ENCODE measurements around the gene TSEN54. TPM values are rescaled to one million over a fixed set of nuclear protein-coding genes. Genes with fewer than 3 reads are reported as not detected.

TSEN54 gene
- total RNA-seq, 1 experiment from 2014 or later = 87.3 TPM

DNA sequence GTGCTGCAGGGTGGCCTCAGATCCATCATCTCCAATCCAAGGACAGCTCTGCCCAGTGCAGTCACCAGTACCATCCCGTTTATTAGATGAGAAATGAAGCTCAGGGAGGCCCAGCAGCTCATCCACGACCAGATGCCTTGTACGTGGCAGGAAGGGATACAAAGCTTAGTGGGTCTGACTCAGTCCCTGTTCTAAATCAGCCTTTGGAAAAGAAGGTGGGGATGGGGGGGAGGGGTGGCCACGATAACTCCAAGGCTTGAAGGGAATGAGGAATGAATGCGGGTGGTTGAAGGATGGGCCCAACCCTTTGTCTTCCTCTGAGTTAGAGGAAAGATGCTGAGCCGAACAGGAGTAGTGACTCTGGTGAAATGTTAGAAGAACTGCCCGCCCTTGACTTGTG is 34.9 kb downstream of the TSEN54 start:
- Histone ChIP-seq H2AFZ (ENCODE audit: low read depth, low read length, poor library complexity, severe bottlenecking) (no peak overlapping the region), H3K36me3 (ENCODE audit: control insufficient read depth in 1 of 2, insufficient read depth in 2 of 2, low read length in 2 of 2) (no peaks in the 10 kb centered on the region; a peak in 1 of 4 replicates), H3K9me3 (ENCODE audit: control insufficient read depth in 1 of 2, insufficient read depth in 1 of 2, low read depth in 1 of 2, low read length in 2 of 2) (no peaks in the 10 kb centered on the region), H3K4me2 (ENCODE audit: low read length) (no peak overlapping the region), H4K20me1 (ENCODE audit: insufficient read depth) (no peaks in the 10 kb centered on the region), H3K27me3 (ENCODE audit: insufficient read depth, low read length) (no peaks in the 10 kb centered on the region), H3K27ac (ENCODE audit: low read depth, low read length) (peak overlapping the region; percentile 95), H3K9ac (ENCODE audit: low read length) (0 out of 2 replicates have a peak overlapping the region, but pooled peaks have one; percentile 3), H3K4me3 (replicated peaks in 1 of 2; ENCODE audit: low read depth in 1 of 2, low read length in 2 of 2) (no peak overlapping the region), H3K9me2 (ENCODE audit: insufficient read depth) (no peaks in the 10 kb centered on the region), H3K4me1 (ENCODE audit: control insufficient read depth in 1 of 2, insufficient read depth in 2 of 2, low read length in 2 of 2) (peaks cover 44 to 50% of the 10 kb centered on the region in 2 experiments), H3K79me2 (ENCODE audit: insufficient read depth, low read length) (peaks cover 20% of the 10 kb centered on the region; the same call in 1 of the 2 replicates)
- ChIA-PET CTCF (no interaction called here), RAD21 (ENCODE audit: low non-redundant PET in 1 of 2, low total read pairs in 2 of 2, uncharacterized antibody in 2 of 2, unreplicated experiment in 2 of 2) (interaction anchor here in 1 of 2 experiments (0.7 kb wide), 1 partner anchor 241 kb away, joined by 7 read pairs; no protein-coding TSS in a partner anchor), POLR2A (interaction anchor here (0.6 to 1.5 kb wide), 2 partner anchors 19 to 352 kb away, joined by 3 read pairs; no protein-coding TSS in a partner anchor)
- ATAC-seq = no peak
- no peak for DNase-seq (ENCODE audit: low read depth, low spot score)
- intact Hi-C loops (cut with micrococcal nuclease) = no loop called here
- BruUV-seq (replicated peaks) = no TSS peak
- no peak for TF ChIP-seq FOSL1 (IDR thresholded peaks at IDR 0.05; ENCODE audit: low read depth)
- TF ChIP-seq, protein P1, sequence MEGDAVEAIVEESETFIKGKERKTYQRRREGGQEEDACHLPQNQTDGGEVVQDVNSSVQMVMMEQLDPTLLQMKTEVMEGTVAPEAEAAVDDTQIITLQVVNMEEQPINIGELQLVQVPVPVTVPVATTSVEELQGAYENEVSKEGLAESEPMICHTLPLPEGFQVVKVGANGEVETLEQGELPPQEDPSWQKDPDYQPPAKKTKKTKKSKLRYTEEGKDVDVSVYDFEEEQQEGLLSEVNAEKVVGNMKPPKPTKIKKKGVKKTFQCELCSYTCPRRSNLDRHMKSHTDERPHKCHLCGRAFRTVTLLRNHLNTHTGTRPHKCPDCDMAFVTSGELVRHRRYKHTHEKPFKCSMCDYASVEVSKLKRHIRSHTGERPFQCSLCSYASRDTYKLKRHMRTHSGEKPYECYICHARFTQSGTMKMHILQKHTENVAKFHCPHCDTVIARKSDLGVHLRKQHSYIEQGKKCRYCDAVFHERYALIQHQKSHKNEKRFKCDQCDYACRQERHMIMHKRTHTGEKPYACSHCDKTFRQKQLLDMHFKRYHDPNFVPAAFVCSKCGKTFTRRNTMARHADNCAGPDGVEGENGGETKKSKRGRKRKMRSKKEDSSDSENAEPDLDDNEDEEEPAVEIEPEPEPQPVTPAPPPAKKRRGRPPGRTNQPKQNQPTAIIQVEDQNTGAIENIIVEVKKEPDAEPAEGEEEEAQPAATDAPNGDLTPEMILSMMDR (IDR thresholded peaks at IDR 0.05 in 2 of 3, conservative IDR thresholded peaks at IDR 0.05 in 1 of 3; ENCODE audit: borderline replicate concordance in 1 of 3, insufficient read depth in 1 of 3, low read depth in 2 of 3, low read length in 2 of 3) = no peak
- TF ChIP-seq TCF7L2 (IDR thresholded peaks at IDR 0.05; ENCODE audit: borderline replicate concordance, extremely low read depth, insufficient read depth, insufficient read length) = no peak
- no peak for TF ChIP-seq JUND (IDR thresholded peaks at IDR 0.05)
- TF ChIP-seq RAD21 (IDR thresholded peaks at IDR 0.05; ENCODE audit: low read depth) = no peak
